ENCODE results near the gene ITPK1.

Gene ITPK1

GRCh38 chr14:92973798-92974372 lies 141.8 kb downstream of the ITPK1 start:
- no peak for DNase-seq (ENCODE audit: low read depth in 2 of 3, low spot score in 2 of 3)

GRCh38 chr14:92973261-92973797 lies 142.4 kb downstream of the ITPK1 start:
- peak in 1 of 3 experiments; percentile 16 for DNase-seq (ENCODE audit: low read depth in 2 of 3, low spot score in 2 of 3)

- no peak for DNase-seq (ENCODE audit: low read depth in 2 of 3, low spot score in 2 of 3)
Measured at GRCh38 chr14:92971601-92972180, 144.0 kb downstream of the ITPK1 start.

GRCh38 chr14:92970271-92970670 lies 145.5 kb downstream of the ITPK1 start:
- no peak for DNase-seq (ENCODE audit: low read depth in 2 of 3, low spot score in 2 of 3)

GRCh38 chr14:92969871-92970270 lies 145.9 kb downstream of the ITPK1 start:
- no peak for DNase-seq (ENCODE audit: low read depth in 2 of 3, low spot score in 2 of 3)

- no peak for DNase-seq (ENCODE audit: low read depth in 2 of 3, low spot score in 2 of 3)
Measured at GRCh38 chr14:92969430-92969829, 146.3 kb downstream of the ITPK1 start.

GRCh38 chr14:92968291-92969020 lies 147.3 kb downstream of the ITPK1 start:
- DNase-seq (ENCODE audit: low read depth in 2 of 3, low spot score in 2 of 3): no peak

GRCh38 chr14:92967346-92967926 lies 148.3 kb downstream of the ITPK1 start:
- DNase-seq (ENCODE audit: low read depth in 2 of 3, low spot score in 2 of 3): no peak

GRCh38 chr14:92965281-92965680 lies 150.4 kb downstream of the ITPK1 start:
- no peak for DNase-seq (ENCODE audit: low read depth in 2 of 3, low spot score in 2 of 3)

GRCh38 chr14:92964124-92965109 lies 151.3 kb downstream of the ITPK1 start:
- DNase-seq (ENCODE audit: low read depth in 2 of 3, low spot score in 2 of 3): no peak

- DNase-seq (ENCODE audit: low read depth in 2 of 3, low spot score in 2 of 3): no peak
Measured at GRCh38 chr14:92963301-92964123, 152.2 kb downstream of the ITPK1 start.

- DNase-seq (ENCODE audit: low read depth in 2 of 3, low spot score in 2 of 3): no peak
Measured at GRCh38 chr14:92962831-92963095, 153.0 kb downstream of the ITPK1 start.

GRCh38 chr14:92962031-92962830 lies 153.5 kb downstream of the ITPK1 start:
- DNase-seq (ENCODE audit: low read depth in 2 of 3, low spot score in 2 of 3): no peak

- no peak for DNase-seq (ENCODE audit: low read depth in 2 of 3, low spot score in 2 of 3)
Measured at GRCh38 chr14:92961567-92961855, 154.2 kb downstream of the ITPK1 start.

GRCh38 chr14:92960706-92961566 lies 154.8 kb downstream of the ITPK1 start:
- no peak for DNase-seq (ENCODE audit: low read depth in 2 of 3, low spot score in 2 of 3)

- no peak for DNase-seq (ENCODE audit: low read depth in 2 of 3, low spot score in 2 of 3)
Measured at GRCh38 chr14:92959761-92960680, 155.7 kb downstream of the ITPK1 start.

- DNase-seq (ENCODE audit: low read depth in 2 of 3, low spot score in 2 of 3): no peak
Measured at GRCh38 chr14:92959189-92959531, 156.6 kb downstream of the ITPK1 start.

All from activated CD8-positive, alpha-beta memory T cell treated with anti-CD3 and anti-CD28 coated beads for 48 hours (primary cell).